Measurements from ENCODE around the gene SLC4A3.

DNA sequence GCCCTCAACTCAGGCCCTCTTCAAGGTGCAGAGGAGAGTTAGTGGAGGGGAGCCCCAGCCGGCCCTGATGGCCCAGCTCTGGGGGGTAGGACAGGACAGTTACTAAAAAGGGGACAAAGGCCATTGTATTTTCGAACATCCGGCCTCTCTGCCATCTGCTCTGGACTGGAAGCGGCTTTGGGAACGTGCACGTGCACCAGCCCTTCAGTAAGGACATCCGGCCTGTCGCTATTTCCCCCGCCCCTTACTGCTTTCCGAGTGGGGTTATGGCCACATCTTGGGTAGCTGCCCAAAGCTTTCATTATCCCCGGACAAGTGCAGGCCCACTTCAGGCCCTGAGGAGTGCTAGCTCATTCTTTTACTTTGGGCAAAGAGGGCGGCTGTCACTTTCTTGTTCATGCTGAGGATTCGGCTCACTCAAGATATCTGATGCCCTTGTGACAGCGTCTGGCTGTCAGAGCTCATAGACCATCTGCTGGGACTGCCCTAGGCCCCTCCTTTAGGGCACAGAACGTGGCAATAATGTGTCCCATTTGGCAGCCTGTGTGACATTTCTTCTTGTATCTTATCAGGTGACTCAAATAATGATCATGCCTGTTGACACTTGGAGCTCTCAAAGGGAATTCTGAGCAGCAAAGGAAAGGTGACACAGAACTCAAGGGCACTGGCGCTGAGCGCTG lies 17.5 kb downstream of the SLC4A3 start:
- TF ChIP-seq, protein P1, sequence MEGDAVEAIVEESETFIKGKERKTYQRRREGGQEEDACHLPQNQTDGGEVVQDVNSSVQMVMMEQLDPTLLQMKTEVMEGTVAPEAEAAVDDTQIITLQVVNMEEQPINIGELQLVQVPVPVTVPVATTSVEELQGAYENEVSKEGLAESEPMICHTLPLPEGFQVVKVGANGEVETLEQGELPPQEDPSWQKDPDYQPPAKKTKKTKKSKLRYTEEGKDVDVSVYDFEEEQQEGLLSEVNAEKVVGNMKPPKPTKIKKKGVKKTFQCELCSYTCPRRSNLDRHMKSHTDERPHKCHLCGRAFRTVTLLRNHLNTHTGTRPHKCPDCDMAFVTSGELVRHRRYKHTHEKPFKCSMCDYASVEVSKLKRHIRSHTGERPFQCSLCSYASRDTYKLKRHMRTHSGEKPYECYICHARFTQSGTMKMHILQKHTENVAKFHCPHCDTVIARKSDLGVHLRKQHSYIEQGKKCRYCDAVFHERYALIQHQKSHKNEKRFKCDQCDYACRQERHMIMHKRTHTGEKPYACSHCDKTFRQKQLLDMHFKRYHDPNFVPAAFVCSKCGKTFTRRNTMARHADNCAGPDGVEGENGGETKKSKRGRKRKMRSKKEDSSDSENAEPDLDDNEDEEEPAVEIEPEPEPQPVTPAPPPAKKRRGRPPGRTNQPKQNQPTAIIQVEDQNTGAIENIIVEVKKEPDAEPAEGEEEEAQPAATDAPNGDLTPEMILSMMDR (IDR thresholded peaks at IDR 0.05): no peak
- no peak for TF ChIP-seq EZH2phosphoT487 (IDR thresholded peaks at IDR 0.05; ENCODE audit: borderline replicate concordance, low read depth)
- TF ChIP-seq, protein P2, sequence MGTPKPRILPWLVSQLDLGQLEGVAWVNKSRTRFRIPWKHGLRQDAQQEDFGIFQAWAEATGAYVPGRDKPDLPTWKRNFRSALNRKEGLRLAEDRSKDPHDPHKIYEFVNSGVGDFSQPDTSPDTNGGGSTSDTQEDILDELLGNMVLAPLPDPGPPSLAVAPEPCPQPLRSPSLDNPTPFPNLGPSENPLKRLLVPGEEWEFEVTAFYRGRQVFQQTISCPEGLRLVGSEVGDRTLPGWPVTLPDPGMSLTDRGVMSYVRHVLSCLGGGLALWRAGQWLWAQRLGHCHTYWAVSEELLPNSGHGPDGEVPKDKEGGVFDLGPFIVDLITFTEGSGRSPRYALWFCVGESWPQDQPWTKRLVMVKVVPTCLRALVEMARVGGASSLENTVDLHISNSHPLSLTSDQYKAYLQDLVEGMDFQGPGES (IDR thresholded peaks at IDR 0.05; ENCODE audit: low read depth, low read length): no peak
- TF ChIP-seq RAD21 (IDR thresholded peaks at IDR 0.05; ENCODE audit: low read length): no peak
- TF ChIP-seq NRF1 (IDR thresholded peaks at IDR 0.05; ENCODE audit: low read depth, low read length): no peak
- TF ChIP-seq, protein P3, sequence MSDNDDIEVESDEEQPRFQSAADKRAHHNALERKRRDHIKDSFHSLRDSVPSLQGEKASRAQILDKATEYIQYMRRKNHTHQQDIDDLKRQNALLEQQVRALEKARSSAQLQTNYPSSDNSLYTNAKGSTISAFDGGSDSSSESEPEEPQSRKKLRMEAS (IDR thresholded peaks at IDR 0.05; ENCODE audit: low read depth): no peak
- no peak for TF ChIP-seq TAF1 (IDR thresholded peaks at IDR 0.05; ENCODE audit: borderline replicate concordance, low read depth, low read length)
- no peak for TF ChIP-seq JUND (IDR thresholded peaks at IDR 0.05)
- TF ChIP-seq GABPA (IDR thresholded peaks at IDR 0.05; ENCODE audit: low read depth): no peak
- no peak for TF ChIP-seq NFIC (IDR thresholded peaks at IDR 0.05; ENCODE audit: borderline replicate concordance)
- TF ChIP-seq FOXJ3 (CRISPR knock-in tag; IDR thresholded peaks at IDR 0.05): no peak
- no peak for TF ChIP-seq POLR2AphosphoS5 (IDR thresholded peaks at IDR 0.05; ENCODE audit: low read depth, low read length)
- TF ChIP-seq CHD2 (IDR thresholded peaks at IDR 0.05; ENCODE audit: low read length, partially characterized antibody): no peak
- no peak for TF ChIP-seq MEF2A (IDR thresholded peaks at IDR 0.05; ENCODE audit: borderline replicate concordance, low read depth)
